T-helper 2 cell (primary cell): ENCODE results near the gene MMP11.

Experiments used
- DNase-seq, 5 experiments: peaks; one replicate each; pipeline versions ENCODE4 v3.0.0 to v3.0.0-alpha.2; 2012 to 2022

The MMP11 gene

DNA sequence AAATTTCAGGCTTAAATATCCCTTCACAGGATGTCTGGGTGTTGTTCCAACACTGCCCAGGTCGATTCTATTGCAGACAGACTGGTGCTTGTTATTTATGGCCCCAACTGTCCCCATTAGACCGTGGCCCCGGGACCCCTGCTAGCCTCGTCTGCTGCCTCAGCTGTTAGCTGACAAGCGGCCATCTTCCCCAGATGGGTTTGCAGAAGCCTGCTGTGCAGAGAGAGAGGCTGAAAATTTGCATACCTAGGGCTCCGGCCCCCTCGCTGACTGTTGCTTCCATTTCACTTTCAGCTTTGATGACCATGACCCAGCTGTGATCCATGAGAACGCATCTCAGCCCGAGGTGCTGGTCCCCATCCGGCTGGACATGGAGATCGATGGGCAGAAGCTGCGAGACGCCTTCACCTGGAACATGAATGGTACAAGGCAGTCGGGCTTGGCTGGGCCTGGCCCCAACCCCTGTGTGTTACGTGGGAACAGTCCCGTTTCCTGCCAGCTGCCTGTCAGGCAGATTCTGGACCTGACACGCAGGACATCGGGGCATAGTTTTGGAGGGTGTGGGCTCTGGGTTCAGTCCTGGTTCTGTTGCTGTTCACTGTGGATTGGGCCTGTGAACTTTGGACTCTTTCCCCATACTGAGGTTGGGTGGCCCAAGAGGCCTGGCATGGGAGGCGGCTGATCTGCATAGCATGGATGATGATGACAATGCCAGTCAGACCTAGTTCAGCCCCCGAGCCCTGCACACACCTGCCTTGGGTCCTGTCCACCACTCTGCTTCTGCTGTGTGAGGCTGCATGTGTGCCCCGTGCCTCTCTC is 30.6 kb downstream of the MMP11 start:
- DNase-seq: no peak

DNA sequence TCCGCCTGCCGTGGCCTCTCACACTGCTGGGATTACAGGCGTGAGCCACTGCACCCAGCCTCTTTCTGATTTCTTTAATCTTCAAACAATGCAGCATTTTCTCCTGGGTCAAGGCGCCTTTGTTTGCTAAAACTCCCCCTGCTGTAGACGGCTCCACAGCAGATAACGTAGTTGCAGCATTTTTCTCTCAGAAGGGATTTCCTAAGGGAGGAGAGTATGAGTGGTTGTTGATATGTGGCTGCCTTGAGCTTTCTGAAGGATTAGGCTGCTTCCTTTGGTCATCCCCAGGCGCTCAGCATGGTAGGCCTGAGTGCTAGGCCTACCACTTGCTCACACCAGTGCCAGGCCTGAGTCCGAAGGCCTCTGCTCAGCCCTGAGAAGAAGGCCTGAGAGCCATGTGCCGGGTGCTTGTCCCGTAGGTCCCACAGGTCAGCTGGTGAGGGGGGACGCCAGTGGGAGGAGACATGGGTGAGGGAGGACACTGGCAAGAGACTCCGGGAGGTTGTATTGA is 32.2 kb downstream of the MMP11 start:
- DNase-seq: no peak

DNA sequence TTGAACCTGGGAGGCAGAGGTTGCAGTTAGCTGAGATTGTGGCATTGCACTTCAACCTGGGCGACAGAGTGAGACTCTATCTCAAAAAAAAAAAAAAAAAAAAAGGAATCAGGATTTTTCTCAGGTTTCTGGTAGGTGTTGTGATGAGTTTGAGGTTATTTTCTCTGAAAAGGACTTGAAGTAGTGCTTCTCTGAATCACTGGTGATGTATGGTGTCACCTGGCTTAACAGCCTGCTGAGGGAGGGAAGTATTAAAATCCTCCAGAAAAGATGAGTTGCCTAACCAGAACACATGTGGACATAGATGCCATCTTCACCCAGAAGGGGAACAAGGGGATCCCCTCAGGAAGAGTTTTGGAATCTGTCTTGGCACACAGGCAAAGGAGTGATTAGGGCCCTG is 34.2 kb downstream of the MMP11 start:
- no peak for DNase-seq

DNA sequence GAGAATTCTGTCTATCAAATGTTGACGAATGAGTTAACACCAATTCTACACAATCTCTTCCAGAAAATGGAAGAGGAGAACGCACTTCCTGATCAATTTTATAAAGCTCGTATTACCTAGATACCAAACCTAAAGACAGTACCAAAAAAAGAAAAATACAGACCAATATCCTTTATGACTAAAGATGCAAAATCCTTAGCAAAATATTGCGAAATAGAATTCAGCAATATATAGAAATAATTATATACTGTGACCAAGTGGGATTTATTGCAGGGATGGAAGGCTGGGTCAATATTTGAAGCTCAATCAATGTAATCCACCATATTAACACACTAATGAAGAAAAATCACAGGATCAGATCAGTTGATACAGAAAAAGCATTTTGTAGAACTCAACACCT is 39.7 kb downstream of the MMP11 start:
- DNase-seq: no peak

DNA sequence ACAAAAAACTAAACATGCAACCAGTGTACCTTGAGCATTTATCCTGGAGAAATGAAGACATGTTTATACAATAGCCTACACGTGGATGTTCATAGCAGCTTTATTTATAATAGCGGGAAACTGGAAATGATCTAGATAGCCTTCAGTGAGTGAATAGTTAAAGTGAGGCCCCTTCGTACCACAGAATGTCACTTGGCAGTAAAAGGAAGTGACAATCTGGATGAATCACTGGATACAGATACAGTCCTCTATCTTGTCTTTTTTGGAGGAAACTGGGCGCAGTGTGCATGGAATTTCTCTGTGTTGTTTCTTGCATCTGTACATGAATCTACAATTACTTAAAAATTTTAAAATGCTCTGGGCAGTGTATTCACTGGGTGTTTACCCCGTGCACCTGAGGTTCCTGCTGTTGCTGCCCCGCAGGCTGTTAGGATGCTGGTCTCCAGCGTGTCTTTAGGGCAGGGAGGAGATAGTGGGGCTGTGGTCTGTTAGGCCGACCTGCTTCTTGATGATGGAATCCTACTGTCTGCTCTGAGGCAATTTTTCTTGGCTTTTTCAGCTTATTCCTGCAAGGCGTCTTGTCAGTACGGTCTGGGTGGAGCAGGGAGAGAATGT is 43.0 kb downstream of the MMP11 start:
- no peak for DNase-seq

DNA sequence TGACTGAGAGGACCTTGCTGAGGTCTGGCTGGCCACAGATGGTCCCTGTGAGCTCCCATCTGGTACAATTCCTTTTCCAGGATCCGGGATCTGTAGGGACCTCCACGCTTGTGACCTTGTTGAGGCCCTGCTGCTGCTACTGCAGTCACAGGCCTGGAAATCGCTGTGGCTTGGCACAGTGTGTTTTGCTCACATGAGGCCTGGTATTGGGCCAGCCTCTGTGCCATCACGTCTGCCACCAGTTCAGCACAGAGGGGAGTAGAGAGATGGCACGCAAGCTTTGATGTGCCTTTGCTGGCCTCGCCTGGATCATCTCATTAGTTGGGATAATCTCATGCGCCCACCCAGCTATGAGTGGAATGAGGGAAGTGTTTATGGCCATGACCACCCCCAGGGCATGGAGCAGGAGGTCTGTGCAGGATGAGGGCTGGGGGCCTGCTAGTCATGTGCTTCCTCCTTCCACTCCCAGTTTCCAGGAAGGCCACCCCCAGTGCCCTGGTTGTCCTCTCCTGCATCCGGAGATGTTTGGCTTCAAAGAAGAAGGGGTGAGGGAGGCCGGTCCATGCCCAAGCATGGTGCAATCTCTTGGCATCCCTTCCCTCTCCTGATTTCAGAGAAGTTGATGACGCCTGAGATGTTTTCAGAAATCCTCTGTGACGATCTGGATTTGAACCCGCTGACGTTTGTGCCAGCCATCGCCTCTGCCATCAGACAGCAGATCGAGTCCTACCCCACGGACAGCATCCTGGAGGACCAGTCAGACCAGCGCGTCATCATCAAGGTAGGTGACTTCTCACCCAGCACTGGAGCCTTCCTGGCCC is 43.7 kb downstream of the MMP11 start:
- DNase-seq: no peak

DNA sequence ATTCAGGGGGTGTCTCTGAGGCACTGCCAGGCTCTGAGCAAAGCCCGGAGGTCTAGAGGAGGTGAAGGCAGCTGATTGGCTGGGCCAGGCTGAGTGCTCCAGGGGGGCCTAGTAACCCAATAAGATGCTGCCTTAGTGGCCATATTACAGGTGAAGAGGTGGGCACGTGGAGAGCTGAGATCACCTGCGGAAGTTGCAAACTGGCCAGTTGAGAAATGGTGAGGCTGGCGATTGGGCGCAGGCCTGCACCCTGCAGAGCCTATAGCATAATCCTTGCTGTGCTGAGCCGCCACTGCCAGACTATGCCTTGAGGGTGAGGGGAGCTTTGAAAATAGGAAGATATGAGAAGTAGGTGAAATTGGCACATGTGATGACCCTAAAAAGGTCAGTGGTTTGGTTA is 44.5 kb downstream of the MMP11 start:
- no peak for DNase-seq

DNA sequence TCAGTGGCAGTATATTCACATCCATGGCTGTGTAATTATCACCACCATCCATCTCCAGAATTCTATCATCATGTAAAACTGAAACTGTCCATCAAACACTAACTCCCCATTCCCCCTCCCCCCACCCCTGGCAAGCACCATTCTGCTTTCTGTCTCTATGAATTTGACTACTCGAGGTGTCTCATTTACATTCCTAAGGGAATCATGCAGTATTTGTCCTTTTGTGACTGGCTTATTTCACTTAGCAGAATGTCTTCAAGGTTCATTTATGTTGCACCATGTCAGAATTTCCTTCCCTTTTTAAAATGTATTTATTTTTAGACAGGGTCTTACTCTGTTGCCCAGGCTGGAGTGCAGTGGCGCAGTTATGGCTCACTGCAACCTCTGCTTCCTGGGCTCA is 45.9 kb downstream of the MMP11 start:
- DNase-seq: peak in 1 of 5 experiments; percentile 42

DNA sequence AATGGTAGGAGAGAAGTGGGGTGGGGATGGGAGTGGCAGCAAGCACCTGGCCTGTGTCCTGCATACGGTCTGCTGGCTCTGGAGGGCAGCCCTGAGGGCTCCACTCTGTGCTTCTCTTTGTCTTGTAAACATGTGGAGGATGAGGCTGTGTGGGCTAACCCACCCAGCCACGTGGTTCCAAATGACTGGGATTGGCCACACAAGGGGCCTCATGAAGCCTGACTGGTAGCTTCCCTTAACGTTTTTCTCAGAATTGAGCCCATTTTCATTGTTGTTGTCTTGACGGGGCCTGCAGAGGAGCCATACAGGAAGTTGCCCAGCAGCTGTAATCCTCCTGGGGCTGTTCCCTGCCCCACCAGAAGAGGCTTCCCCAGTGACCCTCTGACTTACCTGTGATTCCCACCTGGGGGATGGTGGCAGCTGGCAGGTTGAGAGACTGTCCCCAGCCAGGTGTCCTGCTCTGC is 48.1 kb downstream of the MMP11 start:
- DNase-seq: peak in 1 of 5 experiments; percentile 79

DNA sequence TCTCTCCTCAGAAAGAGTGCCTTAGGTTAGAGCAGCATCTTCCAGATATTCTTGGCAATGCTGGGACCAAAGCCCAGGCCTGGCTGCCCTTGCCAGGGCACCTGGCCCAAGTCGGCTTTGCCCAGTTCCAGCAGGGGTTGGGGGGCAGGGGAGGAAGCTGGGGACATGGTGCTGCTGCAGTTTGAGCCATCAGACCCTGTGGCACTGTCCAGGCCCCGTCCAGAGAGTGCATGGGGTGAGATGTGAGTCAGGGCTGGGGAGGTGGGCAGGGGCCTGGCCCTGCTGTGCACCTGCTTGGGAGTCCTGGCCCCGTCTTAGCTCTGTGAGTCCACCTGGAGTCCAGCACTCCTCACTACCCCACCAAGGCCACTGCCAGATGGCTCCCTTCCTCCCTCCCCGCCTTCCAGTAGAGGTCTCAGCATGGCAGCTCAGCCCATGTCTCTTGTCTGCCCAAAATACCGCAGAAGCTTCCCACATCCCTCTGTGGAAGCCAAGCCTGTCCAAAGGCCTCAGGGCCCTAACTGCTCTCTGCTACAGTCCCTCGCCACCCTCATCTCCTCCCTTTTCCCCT is 49.5 kb downstream of the MMP11 start:
- no peak for DNase-seq

DNA sequence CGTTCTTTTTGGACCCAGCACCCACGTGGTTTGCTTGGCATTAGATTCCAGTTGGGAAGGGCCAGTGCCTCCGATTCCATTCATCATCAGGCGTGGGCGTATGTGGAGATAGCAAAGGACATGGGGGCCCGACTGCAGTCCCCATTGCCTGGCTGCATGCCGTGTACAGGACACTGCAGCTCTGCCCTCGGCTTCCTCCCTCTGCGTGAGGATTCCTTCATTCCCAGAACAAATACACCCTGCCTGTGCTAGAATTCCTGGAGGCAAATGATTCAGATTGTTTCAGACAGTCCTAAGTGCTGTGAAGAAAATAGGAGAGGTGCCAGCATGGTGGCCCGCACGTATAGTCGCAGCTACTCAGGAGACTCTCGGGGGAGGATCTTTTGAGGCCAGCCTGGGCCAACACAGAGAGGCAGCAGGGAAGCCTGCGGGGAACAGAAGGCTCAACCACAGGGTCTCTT is 50.7 kb downstream of the MMP11 start:
- DNase-seq: no peak

DNA sequence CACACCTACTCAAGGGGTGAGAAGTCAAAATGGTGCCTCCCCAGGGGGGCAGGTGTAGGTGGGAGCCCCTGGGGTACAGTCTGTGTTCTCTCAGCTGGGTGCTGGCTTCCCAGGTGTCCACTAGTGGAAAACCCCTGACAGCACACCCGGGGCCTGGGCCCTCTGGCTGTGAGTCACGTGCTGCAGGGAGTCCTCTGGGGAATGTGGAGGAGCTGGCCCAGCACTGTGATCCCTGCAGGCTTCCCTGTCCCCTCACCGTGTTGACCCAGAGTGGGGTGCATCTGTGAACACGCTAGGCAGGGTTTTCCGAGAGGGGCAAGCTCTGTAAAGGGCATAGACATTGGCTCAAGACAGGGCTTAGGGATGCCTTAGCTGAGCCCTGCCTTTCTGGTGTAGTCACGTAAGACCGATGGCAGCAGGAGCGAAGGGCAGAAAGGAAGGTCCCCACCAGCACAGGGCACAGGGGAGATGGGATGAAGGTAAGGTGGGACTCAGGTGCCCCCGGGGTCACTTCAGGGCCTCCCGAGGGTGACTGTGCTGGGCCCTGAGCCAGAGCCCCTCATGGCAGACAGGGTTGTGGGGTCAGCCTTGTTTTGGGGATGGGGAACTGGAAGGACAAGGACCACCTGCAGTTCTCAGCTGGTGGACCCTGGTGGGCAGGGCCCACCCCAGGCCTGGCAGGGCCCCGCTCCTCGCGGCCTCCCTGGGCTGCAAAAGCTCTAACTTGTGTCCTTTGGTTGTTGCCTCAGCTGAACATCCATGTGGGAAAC is 52.0 kb downstream of the MMP11 start:
- DNase-seq: no peak

DNA sequence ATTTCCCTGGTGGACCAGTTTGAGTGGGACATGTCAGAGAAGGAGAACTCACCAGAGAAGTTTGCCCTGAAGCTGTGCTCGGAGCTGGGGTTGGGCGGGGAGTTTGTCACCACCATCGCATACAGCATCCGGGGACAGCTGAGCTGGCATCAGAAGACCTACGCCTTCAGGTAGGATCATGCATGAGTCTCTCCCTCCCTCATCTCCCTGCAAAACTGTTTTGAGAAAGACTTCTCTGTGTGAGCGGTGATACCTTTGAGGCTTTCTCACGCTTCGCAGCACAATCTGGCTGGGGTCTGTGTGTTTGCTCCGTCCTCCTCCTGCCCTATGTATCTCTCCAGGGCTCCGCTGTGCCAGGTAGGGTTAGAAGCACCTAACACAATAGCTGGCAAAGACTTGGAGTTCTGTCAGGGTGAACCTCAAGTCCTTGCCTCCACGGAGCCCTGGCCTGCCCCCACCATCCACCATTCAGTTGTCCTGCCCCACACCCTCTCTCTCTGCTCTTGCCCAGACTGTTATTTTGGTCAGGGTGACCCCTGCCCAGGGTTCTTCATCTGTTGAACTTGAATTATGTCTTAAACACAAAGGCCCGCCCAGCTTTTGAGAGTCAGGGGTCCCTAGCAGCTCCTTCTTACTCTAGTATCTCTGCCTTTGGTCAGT is 52.7 kb downstream of the MMP11 start:
- no peak for DNase-seq

DNA sequence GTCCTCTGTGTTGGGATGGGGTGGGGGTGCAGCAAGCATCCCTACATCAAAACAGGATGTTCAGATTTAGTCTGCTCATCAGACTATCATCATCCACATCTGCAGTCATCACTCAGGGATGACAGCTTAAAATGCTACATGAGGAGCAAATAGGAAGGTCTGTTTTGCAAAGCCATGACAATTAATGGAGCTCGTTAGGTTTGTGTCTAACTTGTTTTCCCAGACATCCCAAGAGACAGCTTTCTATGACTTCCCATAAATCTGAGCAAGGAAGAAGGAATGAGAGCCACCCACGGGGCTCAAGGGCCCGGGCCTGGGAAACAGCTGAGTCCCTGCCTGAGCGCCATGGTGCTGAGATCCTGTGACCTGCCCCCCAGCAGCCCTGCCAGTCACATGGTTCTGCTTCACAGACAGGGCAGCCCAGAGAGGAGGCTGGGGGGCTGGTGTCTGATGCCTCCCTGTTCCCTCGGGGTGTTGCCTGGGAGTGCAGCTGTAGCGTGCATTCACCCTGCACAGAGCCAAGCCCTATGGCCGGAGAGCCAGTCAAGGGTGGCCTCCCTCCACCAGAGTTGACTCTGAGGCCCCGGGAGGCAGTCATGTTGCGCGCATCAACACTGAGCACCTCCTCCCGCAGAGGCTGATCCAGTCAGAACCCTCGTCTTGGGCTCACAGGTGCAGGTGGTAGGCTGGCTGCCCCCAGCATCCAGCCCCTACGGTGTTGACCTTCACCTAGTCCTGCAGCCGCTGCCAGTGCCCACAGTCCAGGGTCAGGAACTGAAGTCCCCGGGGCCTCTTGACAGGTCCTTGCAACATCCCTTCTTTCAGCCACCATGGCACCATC is 54.1 kb downstream of the MMP11 start:
- DNase-seq: peak in 1 of 5 experiments; percentile 49

DNA sequence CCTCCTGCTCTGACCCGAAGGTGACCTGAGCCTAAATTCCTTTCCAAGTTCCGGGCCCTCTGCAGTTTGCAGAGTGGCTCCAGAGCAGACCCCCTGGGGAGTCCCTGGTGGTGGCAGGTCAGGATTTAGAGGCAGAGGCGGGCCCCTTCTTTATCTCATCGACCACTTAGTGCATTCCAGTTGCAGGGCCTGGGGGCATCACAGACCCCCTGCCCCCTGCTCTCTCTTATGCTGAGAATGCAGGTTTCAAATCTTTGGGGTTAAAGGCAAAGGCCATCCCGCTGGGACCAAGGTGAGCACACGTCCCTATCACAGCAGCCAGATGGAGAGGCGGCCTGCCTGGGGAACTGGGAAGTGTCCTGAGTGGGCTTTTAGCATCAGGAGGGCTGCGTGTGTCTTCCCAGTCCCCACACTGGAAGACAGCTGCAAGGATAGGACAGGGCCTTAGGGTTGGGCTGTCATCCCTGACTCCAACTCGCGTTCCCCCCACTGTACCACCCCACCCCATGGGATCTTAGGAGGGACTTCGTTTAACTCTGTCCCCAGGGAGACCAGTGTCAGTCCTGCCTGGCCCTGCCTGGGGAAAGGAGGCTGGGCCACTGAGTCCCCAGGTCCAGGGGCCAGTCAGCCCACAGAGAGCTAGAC is 54.8 kb downstream of the MMP11 start:
- DNase-seq: no peak

DNA sequence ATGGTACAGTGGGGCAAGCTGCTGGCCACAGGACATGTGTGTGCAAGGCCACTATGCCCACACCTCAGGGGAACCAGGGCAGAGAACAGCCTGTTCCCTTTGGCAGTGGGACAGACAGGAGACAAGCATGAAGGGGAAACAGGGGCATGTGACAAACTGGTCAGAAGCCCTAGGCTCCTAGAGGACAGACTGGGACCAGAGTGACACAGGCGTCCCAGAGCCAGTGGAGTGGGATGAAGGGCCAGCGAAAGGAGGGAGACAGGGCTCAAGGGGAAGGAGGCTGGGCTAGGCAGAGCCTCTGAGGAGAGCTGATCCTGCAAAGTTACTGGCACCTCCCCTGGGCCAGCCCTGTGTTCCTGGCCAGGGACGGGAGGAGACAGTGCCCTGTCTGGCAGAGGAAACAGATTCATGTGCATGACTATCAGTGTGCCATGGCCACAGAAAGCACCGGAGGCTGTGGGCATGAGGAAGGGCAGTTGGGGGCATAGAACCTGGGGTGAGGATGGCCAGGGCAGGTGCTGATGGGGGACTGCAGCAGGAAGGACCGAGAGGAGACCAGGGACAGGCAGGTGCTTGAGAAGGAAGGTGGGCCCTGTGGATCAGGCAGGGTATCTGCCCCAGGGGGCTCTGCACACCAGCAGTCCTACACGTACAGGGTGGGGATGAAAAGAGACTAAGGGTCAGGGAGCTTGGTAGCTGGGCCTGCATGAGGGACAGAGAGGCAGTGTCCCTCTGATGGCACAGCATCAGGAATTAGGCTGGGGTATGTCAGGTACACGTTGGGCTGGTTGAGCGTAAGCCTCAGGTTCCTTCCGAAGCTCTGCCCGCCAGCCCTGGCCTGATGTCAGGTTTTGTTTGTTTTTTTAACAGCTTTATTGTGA is 56.4 kb downstream of the MMP11 start:
- DNase-seq: no peak

DNA sequence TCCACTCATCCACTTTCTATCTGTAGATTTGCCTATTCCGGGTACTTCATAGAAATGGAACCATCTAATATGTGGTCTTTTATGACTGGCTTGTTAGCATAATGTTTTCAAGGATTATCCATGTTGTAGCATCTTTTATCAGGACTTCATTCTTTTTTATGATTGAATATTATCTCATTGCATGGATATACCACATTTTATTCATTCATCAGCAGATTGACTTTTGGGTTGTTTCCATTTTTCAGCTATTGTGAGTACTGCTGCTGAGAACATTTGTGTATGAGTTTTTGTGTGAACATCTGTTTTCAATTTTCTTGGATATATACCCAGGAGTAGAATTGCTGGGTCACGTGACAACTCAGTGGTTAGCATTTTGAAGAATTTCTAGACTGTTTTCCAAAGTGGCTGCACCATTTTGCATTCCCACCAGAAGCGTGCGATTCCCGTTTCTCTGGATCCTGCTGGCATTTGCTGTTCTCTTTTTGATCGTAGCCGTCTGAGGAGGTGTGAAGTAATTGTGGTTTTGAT is 57.3 kb downstream of the MMP11 start:
- no peak for DNase-seq

DNA sequence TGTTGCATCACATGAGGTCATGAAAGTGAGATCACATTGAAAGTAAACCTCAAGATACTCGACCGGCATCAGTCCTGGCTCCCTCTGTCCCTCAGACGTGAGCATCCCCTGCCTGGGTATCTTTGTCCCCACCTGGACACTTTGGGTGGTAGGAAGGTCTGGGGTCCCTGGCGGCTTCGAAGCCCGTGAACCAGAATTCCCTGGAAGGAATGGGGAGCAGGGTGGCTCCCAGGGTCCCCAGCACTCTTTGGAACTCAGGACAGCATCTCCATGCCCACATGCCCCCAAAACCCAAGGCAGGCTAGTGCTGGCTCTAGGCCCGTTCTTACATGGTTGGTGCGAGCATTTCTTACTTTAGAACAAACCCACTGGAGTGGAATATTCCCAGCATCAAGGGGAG is 58.6 kb downstream of the MMP11 start:
- no peak for DNase-seq

DNA sequence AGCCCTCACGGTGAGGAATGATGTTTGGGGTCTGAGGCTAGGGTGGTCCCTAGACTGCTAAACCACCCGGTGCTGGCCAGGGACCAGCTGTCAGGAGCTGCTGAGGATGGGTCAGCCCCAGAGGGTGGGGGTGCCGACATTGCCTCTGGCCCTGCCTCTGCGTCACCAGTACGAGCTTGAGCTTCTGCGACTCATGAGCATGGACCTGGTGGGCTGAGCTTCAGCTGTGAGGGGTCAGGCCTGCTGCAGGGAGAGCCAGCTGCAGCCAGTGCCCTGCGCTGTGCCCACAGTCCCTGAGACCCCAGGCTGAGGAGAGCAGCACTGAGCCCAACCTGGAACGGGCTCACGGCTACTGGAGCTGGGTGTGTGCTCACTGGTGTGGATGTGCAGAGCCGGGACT is 59.1 kb downstream of the MMP11 start:
- DNase-seq: no peak
